Activated CD8-positive, alpha-beta memory T cell treated with anti-CD3 and anti-CD28 coated beads, Interleukin-2, amount 10 ng/mL, durations not matched to agents 7 days and 5 days (primary cell): ENCODE data around the gene NPAS3. TPM values are rescaled to one million over a fixed set of nuclear protein-coding genes. Genes with fewer than 3 reads are reported as not detected.

Source experiments
- ATAC-seq: fragments of 150-1000 bp; cut with Tn5 transposase; one replicate; pipeline ENCODE4 v1.10.0; 2021; ENCODE audit warnings: moderate library complexity
- CTCF ChIA-PET: fragments of 350-600 bp; sonication (Branson Sonifier 250); formaldehyde crosslinking; loops from one replicate; lab custom pipeline; 2021; ENCODE audit warnings: antibody characterized with exemption; lab: Charles Lee
- DNase-seq: peaks from one replicate; pipeline ENCODE4 v3.0.0-alpha.2; 2020
- H3K27ac Mint-ChIP-seq: one replicate; pipeline ENCODE4 v1.8.0; 2021; ENCODE audit warnings: mild to moderate bottlenecking, mixed read lengths
- H3K27me3 Mint-ChIP-seq: one replicate; pipeline ENCODE4 v1.8.0; 2021; ENCODE audit warnings: mixed read lengths
- H3K36me3 Mint-ChIP-seq: one replicate; pipeline ENCODE4 v1.8.0; 2021; ENCODE audit warnings: mild to moderate bottlenecking, mixed read lengths
- H3K4me1 Mint-ChIP-seq: one replicate; pipeline ENCODE4 v1.8.0; 2021; ENCODE audit warnings: mixed read lengths
- H3K4me3 Mint-ChIP-seq: one replicate; pipeline ENCODE4 v1.8.0; 2021; ENCODE audit warnings: mild to moderate bottlenecking, moderate library complexity, mixed read lengths
- H3K9me3 Mint-ChIP-seq: one replicate; pipeline ENCODE4 v1.8.0; 2022; ENCODE audit warnings: low read depth, mixed read lengths
- total RNA-seq, 2 experiments: library from RNA; stranded (reverse); gene quantifications; one replicate each; pipeline ENCODE4 v1.2.3, GENCODE V29; 2021

The NPAS3 gene
- total RNA-seq, 2 experiments from 2014 or later, result not detected

DNA sequence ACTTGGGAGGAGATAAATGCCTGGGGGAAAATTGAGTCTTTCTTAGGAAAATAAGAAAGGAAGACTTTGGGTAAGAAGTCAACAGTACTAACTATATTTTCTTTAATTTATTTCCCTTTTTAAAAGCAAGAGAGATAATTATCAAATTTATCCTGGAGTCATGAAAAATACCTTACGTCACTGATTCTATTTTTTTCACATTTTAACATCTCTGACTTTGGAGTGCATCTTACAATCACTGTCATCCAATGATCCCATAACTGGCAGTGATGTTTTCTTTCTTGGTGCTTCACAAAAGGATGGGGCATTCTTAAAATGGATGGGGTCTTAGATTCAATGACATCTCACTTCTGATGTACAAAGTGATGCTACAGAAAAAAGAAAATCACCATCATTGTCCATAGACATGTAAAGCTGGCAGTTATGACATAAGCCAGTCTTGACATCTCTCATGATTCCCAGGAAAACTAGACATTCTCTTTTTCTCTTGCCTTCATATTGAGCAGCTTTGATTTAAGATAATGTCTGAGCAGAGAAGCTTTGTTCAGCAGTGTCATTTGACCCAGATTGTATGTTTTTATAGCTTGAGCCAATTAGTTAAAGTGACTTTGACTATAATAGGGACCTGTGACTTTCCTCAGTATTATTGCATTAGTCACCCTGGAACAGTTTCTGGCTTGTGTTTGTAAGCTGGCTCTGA, 776.0 kb downstream of the NPAS3 start:
- H3K36me3 Mint-ChIP-seq, result no peaks in the 10 kb centered on the region
- ATAC-seq (no peak), DNase-seq (no peak)
- no peaks in the 10 kb centered on the region for H3K27me3 Mint-ChIP-seq
- H3K9me3 Mint-ChIP-seq, result peaks cover 2% of the 10 kb centered on the region
- H3K27ac Mint-ChIP-seq, result no peak overlapping the region
- CTCF ChIA-PET, result no interaction called here
- H3K4me1 Mint-ChIP-seq, result no peaks in the 10 kb centered on the region
- H3K4me3 Mint-ChIP-seq, result no peak overlapping the region

- no peaks in the 10 kb centered on the region for H3K36me3 Mint-ChIP-seq
- no peak for ATAC-seq
- H3K4me1 Mint-ChIP-seq, result no peaks in the 10 kb centered on the region
- CTCF ChIA-PET, result no interaction called here
- no peak for DNase-seq
- H3K9me3 Mint-ChIP-seq, result peaks cover 2% of the 10 kb centered on the region
- H3K27me3 Mint-ChIP-seq, result no peaks in the 10 kb centered on the region
- H3K27ac Mint-ChIP-seq, result no peak overlapping the region
- H3K4me3 Mint-ChIP-seq, result no peak overlapping the region
Observed at GRCh38 chr14:33715227-33715528, 776.5 kb downstream of the NPAS3 start.

GRCh38 chr14:33716921-33717320, 778.2 kb downstream of the NPAS3 start:
- CTCF ChIA-PET, result no interaction called here
- Mint-ChIP-seq H3K9me3 (peaks cover 2% of the 10 kb centered on the region), H3K4me3 (no peak overlapping the region), H3K27me3 (peaks cover 4% of the 10 kb centered on the region), H3K36me3 (no peaks in the 10 kb centered on the region), H3K4me1 (no peaks in the 10 kb centered on the region), H3K27ac (no peak overlapping the region)
- DNase-seq (no peak), ATAC-seq (no peak)

GRCh38 chr14:33717866-33718265, 779.2 kb downstream of the NPAS3 start:
- Mint-ChIP-seq H3K4me1 (no peaks in the 10 kb centered on the region), H3K27me3 (peaks cover 4% of the 10 kb centered on the region), H3K9me3 (peaks cover 2% of the 10 kb centered on the region), H3K27ac (no peak overlapping the region), H3K36me3 (no peaks in the 10 kb centered on the region), H3K4me3 (no peak overlapping the region)
- CTCF ChIA-PET, result interaction anchor here (1.3 kb wide), 1 partner anchor 15 kb away, joined by 4 read pairs; no protein-coding TSS in a partner anchor
- DNase-seq, result no peak
- no peak for ATAC-seq

- H3K9me3 Mint-ChIP-seq, result peaks cover 5% of the 10 kb centered on the region
- no peaks in the 10 kb centered on the region for H3K4me1 Mint-ChIP-seq
- no peaks in the 10 kb centered on the region for H3K36me3 Mint-ChIP-seq
- H3K4me3 Mint-ChIP-seq, result no peak overlapping the region
- DNase-seq (no peak), ATAC-seq (no peak)
- CTCF ChIA-PET, result no interaction called here
- H3K27me3 Mint-ChIP-seq, result peaks cover 4% of the 10 kb centered on the region
- H3K27ac Mint-ChIP-seq, result no peak overlapping the region
Observed at GRCh38 chr14:33720284-33720787, 781.7 kb downstream of the NPAS3 start.

- H3K4me1 Mint-ChIP-seq, result no peaks in the 10 kb centered on the region
- DNase-seq (no peak), ATAC-seq (no peak)
- H3K27ac Mint-ChIP-seq, result no peak overlapping the region
- H3K9me3 Mint-ChIP-seq, result peaks cover 2% of the 10 kb centered on the region
- no peaks in the 10 kb centered on the region for H3K27me3 Mint-ChIP-seq
- CTCF ChIA-PET, result no interaction called here
- no peaks in the 10 kb centered on the region for H3K36me3 Mint-ChIP-seq
- H3K4me3 Mint-ChIP-seq, result no peak overlapping the region
Observed at GRCh38 chr14:33726685-33727084, 788.0 kb downstream of the NPAS3 start.

DNA sequence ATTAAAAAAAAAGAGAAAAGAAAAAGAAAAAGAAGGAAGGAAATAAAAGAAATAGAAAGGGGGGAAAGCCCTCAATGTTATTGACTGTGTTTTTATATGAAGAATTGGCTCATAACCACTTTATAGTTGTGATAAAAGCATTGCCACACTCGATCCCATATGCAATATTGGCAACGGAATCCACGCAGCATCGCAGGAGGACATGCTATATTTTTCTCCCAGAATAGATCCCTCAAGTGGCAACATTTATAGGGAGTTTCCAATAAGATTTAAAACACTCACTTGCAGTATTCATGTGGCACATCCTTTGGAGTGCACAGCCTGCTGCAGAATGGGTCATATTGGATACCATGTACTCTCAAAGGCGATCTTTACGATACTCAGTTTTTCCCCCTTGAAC, 788.9 kb downstream of the NPAS3 start:
- CTCF ChIA-PET, result interaction anchor here (0.6 kb wide), 1 partner anchor 35 kb away, joined by 4 read pairs; no protein-coding TSS in a partner anchor
- ATAC-seq (no peak), DNase-seq (no peak)
- Mint-ChIP-seq H3K4me3 (no peak overlapping the region), H3K27ac (no peak overlapping the region), H3K36me3 (no peaks in the 10 kb centered on the region), H3K27me3 (no peaks in the 10 kb centered on the region), H3K9me3 (peaks cover 2% of the 10 kb centered on the region), H3K4me1 (no peaks in the 10 kb centered on the region)

GRCh38 chr14:33728010-33728498, 789.4 kb downstream of the NPAS3 start:
- CTCF ChIA-PET, result interaction anchor here (0.6 kb wide), 1 partner anchor 35 kb away, joined by 4 read pairs; no protein-coding TSS in a partner anchor
- Mint-ChIP-seq H3K4me3 (no peak overlapping the region), H3K36me3 (no peaks in the 10 kb centered on the region), H3K4me1 (no peaks in the 10 kb centered on the region), H3K27me3 (no peaks in the 10 kb centered on the region), H3K9me3 (peaks cover 1% of the 10 kb centered on the region), H3K27ac (no peak overlapping the region)
- ATAC-seq, result no peak
- DNase-seq, result no peak

DNA sequence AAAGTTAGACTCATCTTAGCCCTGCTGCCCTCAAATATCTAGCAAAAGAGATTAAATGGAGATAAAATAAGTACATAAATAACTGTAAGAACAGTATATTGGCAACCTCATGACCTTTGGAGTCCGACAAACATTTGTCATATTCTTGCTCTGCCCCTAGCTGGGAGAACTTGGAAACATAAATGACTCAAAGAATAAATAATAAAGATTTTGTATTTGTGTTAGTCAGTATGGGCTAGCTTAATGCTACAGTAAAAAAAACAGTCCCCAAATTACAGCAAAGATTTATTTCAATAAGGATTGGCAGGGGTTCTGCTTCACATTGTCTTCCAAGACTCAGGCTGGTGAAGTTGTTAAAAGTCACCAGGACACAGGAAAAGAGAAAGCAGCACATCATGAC, 791.5 kb downstream of the NPAS3 start:
- no peaks in the 10 kb centered on the region for H3K9me3 Mint-ChIP-seq
- no peaks in the 10 kb centered on the region for H3K4me1 Mint-ChIP-seq
- DNase-seq (no peak), ATAC-seq (no peak)
- CTCF ChIA-PET, result no interaction called here
- H3K27ac Mint-ChIP-seq, result no peak overlapping the region
- H3K36me3 Mint-ChIP-seq, result no peaks in the 10 kb centered on the region
- no peaks in the 10 kb centered on the region for H3K27me3 Mint-ChIP-seq
- H3K4me3 Mint-ChIP-seq, result no peak overlapping the region

DNA sequence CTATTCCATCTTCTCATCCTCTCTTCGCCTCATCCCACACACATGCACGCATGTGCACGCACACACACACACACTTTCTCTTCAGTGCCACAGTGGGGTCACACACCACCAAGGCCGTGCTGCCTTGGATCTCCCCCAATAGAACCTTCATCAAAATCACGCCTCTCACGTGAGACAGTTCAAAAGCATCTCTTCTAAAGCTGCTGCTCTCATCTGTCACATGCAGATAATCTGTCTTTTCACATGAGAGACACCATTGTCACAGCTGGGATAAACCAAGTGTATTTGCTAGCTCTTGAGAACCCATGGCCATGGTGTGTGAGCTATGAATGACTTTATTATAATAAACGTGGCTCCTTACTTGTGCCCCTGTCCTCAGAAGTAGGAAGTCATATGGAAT, 793.5 kb downstream of the NPAS3 start:
- Mint-ChIP-seq H3K9me3 (no peaks in the 10 kb centered on the region), H3K4me1 (no peaks in the 10 kb centered on the region), H3K27me3 (no peaks in the 10 kb centered on the region), H3K27ac (no peak overlapping the region), H3K4me3 (no peak overlapping the region), H3K36me3 (no peaks in the 10 kb centered on the region)
- CTCF ChIA-PET, result interaction anchor here (1.6 to 2.5 kb wide), 2 partner anchors 14 to 61 kb away, joined by 4 to 7 read pairs; no protein-coding TSS in a partner anchor
- DNase-seq (no peak), ATAC-seq (no peak)

DNA sequence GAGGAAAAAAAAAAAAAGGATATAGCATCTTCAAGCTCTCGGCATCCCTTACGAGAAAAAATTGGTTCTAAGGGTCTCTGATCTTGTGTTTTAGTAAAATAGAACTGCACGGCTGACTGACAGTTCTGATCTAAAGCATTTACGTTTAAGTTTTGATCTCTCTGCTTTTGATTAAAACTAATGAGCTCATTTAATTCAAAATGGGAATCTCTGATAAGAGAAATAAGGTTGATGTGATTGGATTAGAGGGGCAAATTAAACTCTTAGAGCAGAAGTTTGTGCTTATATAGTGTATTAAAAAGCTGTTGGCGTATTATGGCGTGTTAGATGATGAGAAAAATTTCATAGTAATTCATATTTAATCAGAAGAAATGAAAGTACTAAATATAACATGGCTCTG, 794.6 kb downstream of the NPAS3 start:
- CTCF ChIA-PET, result interaction anchor here (1.6 to 2.5 kb wide), 2 partner anchors 15 to 60 kb away, joined by 4 to 7 read pairs; no protein-coding TSS in a partner anchor
- Mint-ChIP-seq H3K36me3 (no peaks in the 10 kb centered on the region), H3K9me3 (no peaks in the 10 kb centered on the region), H3K4me3 (no peak overlapping the region), H3K27me3 (no peaks in the 10 kb centered on the region), H3K27ac (no peak overlapping the region), H3K4me1 (no peaks in the 10 kb centered on the region)
- no peak for ATAC-seq
- DNase-seq, result no peak

DNA sequence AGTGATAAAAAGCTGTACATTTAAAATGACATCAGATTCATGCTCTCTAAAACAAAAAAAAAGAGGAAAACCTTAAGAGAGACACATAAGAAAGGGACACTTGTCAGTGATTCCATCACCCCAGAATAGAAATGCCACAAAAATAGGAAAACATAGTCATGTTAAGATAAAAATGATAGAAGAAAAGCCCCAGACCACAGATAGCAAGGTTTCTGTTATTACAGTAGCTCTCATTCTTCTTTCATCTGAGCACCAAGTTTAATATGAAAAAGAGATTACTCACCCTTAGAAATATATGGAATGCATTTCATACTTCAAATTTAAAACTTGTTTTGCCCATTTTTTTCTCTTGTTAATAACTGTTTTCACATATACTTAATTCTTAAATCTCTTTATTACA, 795.0 kb downstream of the NPAS3 start:
- DNase-seq (no peak), ATAC-seq (no peak)
- Mint-ChIP-seq H3K27ac (no peak overlapping the region), H3K4me3 (no peak overlapping the region), H3K27me3 (no peaks in the 10 kb centered on the region), H3K4me1 (no peaks in the 10 kb centered on the region), H3K36me3 (no peaks in the 10 kb centered on the region), H3K9me3 (no peaks in the 10 kb centered on the region)
- CTCF ChIA-PET, result interaction anchor here (1.6 to 2.5 kb wide), 2 partner anchors 16 to 59 kb away, joined by 4 to 7 read pairs; no protein-coding TSS in a partner anchor

DNA sequence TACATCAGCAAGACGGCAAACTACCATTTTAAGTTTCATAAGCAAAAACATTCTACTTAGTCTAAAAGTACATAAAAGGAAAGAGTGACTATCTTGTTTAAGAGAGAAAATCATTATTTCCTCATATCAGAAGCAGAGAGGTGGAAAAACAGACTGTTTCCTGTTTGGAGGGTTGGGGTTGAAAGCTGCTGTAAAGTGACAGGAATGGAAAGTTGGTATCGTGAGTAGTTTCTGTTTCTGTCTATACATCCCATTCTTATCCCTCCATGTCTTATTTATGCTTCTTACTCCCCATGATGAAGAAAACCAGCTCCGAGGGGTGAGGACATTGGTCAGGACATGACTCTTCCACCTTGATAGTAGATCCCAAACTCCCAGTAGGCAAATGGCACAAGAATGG, 795.7 kb downstream of the NPAS3 start:
- Mint-ChIP-seq H3K27ac (no peak overlapping the region), H3K36me3 (no peaks in the 10 kb centered on the region), H3K9me3 (no peaks in the 10 kb centered on the region), H3K27me3 (no peaks in the 10 kb centered on the region), H3K4me1 (no peaks in the 10 kb centered on the region), H3K4me3 (no peak overlapping the region)
- CTCF ChIA-PET, result interaction anchor here (2.5 kb wide), 1 partner anchor 59 kb away, joined by 7 read pairs; no protein-coding TSS in a partner anchor
- DNase-seq (no peak), ATAC-seq (no peak)

DNA sequence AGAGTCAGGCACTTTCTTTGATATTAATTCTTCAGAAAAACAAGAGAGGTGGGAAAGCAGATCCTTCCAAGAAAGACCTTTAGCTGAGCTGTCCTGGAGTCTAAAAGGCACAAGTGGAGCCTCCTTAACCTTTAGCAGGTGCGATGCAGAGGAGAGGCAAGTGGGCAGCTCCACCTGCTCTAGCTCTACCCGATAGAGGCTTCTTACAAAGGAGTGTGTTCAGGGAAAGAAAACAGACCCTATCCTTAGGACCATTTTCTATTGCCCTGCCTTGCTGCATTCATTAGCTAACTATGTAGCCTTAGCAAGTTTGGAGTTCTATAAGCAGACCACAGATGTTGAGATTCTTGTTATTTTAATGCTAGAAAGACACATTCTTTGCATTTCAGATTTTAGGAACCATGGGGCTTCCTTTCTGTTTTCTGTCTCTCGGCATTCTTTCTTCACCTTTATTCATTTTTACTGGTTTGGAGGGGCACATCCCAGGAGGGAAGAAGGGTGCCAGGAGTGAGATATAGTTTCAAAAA, 797.7 kb downstream of the NPAS3 start:
- no peaks in the 10 kb centered on the region for H3K9me3 Mint-ChIP-seq
- ATAC-seq, result no peak

More for the DNA sequence above, 797.7 kb downstream of the NPAS3 start:
- CTCF ChIA-PET, result no interaction called here
- Mint-ChIP-seq H3K36me3 (no peaks in the 10 kb centered on the region), H3K27me3 (no peaks in the 10 kb centered on the region), H3K27ac (no peak overlapping the region), H3K4me3 (no peak overlapping the region), H3K4me1 (no peaks in the 10 kb centered on the region)
- DNase-seq, result no peak
